CD4-positive, alpha-beta T cell (primary cell): Measurements from ENCODE around the gene LPIN2. TPM values are rescaled to one million over a fixed set of nuclear protein-coding genes. Genes with fewer than 3 reads are reported as not detected.

ENCODE experiments used
- ATAC-seq: fragments of 200-7000 bp; cut with Tn5 transposase; one replicate; pipeline ENCODE4 v1.10.0; 2022; ENCODE audit warnings: mild to moderate bottlenecking; ENCODE audit not compliant: poor library complexity
- CTCF ChIA-PET: fragments of 350-600 bp; sonication (Branson Sonifier 250); formaldehyde crosslinking; loops from one replicate; lab custom pipeline; 2021; ENCODE audit warnings: antibody characterized with exemption, inconsistent platforms; lab: Charles Lee
- POLR2A ChIA-PET: fragments of 350-600 bp; sonication (Branson Sonifier 250); formaldehyde crosslinking; loops from one replicate; lab custom pipeline; 2021; ENCODE audit warnings: antibody characterized with exemption, inconsistent platforms; lab: Charles Lee
- DNase-seq, 14 experiments: peaks; one replicate each; pipeline ENCODE4 v3.0.0-alpha.2; 2013 to 2020; ENCODE audit warnings: mixed read lengths in 2 of 14
- H3K27ac ChIP-seq, 2 donors: one replicate each; pipeline versions ENCODE4 v1.5.1 to v1.7.0; 2013; ENCODE audit warnings: low read length in 2 of 2, low read depth in 1 of 2, mild to moderate bottlenecking in 1 of 2
- H3K27me3 ChIP-seq, 2 experiments: 1 replicate in 1 of 2; 2 replicates in 1 of 2; pipeline versions ENCODE4 v1.6.1 to v1.7.0; 2013; ENCODE audit warnings: low read length in 2 of 2, control low read depth in 1 of 2, mild to moderate bottlenecking in 1 of 2, moderate library complexity in 1 of 2; ENCODE audit not compliant: insufficient read depth in 2 of 2, control insufficient read depth in 1 of 2
- H3K36me3 ChIP-seq: one replicate; pipeline ENCODE4 v1.6.1; 2013; ENCODE audit warnings: low read length, control low read depth; ENCODE audit not compliant: insufficient read depth
- H3K4me1 ChIP-seq: one replicate; pipeline ENCODE4 v1.6.1; 2013; ENCODE audit warnings: low read length, control low read depth; ENCODE audit not compliant: insufficient read depth
- H3K4me3 ChIP-seq: one replicate; pipeline ENCODE4 v1.5.1; 2013; ENCODE audit warnings: mild to moderate bottlenecking, low read length, moderate library complexity
- H3K9me3 ChIP-seq, 2 experiments: 1 replicate in 1 of 2; 2 replicates in 1 of 2; pipeline versions ENCODE4 v1.6.1 to v1.7.0; 2013; ENCODE audit warnings: low read length in 2 of 2, mild to moderate bottlenecking in 2 of 2, control low read depth in 1 of 2, moderate library complexity in 1 of 2; ENCODE audit not compliant: control insufficient read depth in 1 of 2, insufficient read depth in 1 of 2
- H3K27ac Mint-ChIP-seq: one replicate; pipeline ENCODE4 v1.8.0; 2020; ENCODE audit warnings: mixed read lengths
- H3K27me3 Mint-ChIP-seq: one replicate; pipeline ENCODE4 v1.8.0; 2021; ENCODE audit warnings: mixed read lengths
- H3K36me3 Mint-ChIP-seq: one replicate; pipeline ENCODE4 v1.8.0; 2021; ENCODE audit warnings: low read depth, mixed read lengths
- H3K4me1 Mint-ChIP-seq: one replicate; pipeline ENCODE4 v1.8.0; 2021; ENCODE audit warnings: low read depth, mixed read lengths
- H3K4me3 Mint-ChIP-seq: one replicate; pipeline ENCODE4 v1.8.0; 2020; ENCODE audit warnings: mild to moderate bottlenecking, mixed read lengths
- H3K9me3 Mint-ChIP-seq: one replicate; pipeline ENCODE4 v1.8.0; 2020; ENCODE audit warnings: mixed read lengths
- intact Hi-C, 2 experiments: fragments of 100-400 bp; cut with DNase I in 1 of 2; cut with micrococcal nuclease in 1 of 2; formaldehyde crosslinking; loops; one replicate each; pipeline versions ENCODE4 v1.15.1 to v1.9.0; 2023 to 2025; cut with DNase I, micrococcal nuclease
- total RNA-seq, 174 experiments: library from RNA in 2 of 174; stranded (reverse) in 2 of 174; gene quantifications; one replicate each; pipeline ENCODE4 v1.2.3 and lab custom pipeline; 2021 to 2026
- TF ChIP-seq, protein P1 (sequence below): fragments of 200-600 bp; IDR thresholded peaks from one replicate; pipeline ENCODE4 v1.8.0; 2022; ENCODE audit warnings: antibody characterized with exemption, mild to moderate bottlenecking

The LPIN2 gene
- total RNA-seq, 2 experiments from 2014 or later = 48.7 to 49.0 TPM

DNA sequence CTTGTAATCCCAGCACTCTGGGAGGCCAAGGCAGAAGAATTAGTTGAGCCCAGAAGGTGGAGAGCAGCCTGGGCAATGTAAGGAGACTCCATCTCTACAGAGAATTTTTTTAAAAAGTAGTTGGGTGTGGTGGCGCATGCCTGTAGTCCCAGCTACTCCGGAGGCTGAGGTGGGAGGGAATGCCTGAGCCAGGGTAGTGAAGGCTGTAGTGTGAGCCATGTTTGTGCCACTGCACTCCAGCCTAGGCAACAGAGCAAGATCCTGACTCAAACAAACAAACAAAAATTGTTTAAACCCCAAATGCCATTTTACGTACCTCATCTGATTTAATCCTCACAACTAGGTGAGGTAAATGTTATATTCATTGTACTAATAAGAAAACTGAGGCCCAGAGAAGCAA, 38.2 kb downstream of the LPIN2 start:
- Mint-ChIP-seq H3K4me3 (no peak overlapping the region), H3K27me3 (no peaks in the 10 kb centered on the region), H3K9me3 (no peaks in the 10 kb centered on the region), H3K4me1 (peaks cover 90% of the 10 kb centered on the region), H3K27ac (peak overlapping the region; percentile 96), H3K36me3 (peaks cover 49% of the 10 kb centered on the region)
- DNase-seq (no peak), ATAC-seq (no peak)
- ChIA-PET CTCF (interaction anchor here (1.2 to 1.3 kb wide), 2 partner anchors 12 to 154 kb away, joined by 3 read pairs; no protein-coding TSS in a partner anchor), POLR2A (interaction anchor here (8.8 kb wide), 1 partner anchor 15 kb away, joined by 225 read pairs; no protein-coding TSS in a partner anchor)
- Histone ChIP-seq H3K4me3 (no peak overlapping the region), H3K27me3 (no peaks in the 10 kb centered on the region), H3K4me1 (peaks cover 79% of the 10 kb centered on the region), H3K9me3 (no peaks in the 10 kb centered on the region), H3K27ac (no peak overlapping the region), H3K36me3 (peaks cover 9% of the 10 kb centered on the region)
- intact Hi-C loops = no loop called here
- TF ChIP-seq, protein P1, sequence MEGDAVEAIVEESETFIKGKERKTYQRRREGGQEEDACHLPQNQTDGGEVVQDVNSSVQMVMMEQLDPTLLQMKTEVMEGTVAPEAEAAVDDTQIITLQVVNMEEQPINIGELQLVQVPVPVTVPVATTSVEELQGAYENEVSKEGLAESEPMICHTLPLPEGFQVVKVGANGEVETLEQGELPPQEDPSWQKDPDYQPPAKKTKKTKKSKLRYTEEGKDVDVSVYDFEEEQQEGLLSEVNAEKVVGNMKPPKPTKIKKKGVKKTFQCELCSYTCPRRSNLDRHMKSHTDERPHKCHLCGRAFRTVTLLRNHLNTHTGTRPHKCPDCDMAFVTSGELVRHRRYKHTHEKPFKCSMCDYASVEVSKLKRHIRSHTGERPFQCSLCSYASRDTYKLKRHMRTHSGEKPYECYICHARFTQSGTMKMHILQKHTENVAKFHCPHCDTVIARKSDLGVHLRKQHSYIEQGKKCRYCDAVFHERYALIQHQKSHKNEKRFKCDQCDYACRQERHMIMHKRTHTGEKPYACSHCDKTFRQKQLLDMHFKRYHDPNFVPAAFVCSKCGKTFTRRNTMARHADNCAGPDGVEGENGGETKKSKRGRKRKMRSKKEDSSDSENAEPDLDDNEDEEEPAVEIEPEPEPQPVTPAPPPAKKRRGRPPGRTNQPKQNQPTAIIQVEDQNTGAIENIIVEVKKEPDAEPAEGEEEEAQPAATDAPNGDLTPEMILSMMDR = no peak

- Histone ChIP-seq H3K27ac (peak overlapping the region; percentile 81 to 89), H3K4me1 (peaks cover 79% of the 10 kb centered on the region), H3K27me3 (no peaks in the 10 kb centered on the region), H3K9me3 (no peaks in the 10 kb centered on the region), H3K36me3 (peaks cover 19% of the 10 kb centered on the region), H3K4me3 (peak overlapping the region; percentile 45)
- Mint-ChIP-seq H3K4me3 (peak overlapping the region; percentile 92), H3K36me3 (peaks cover 31% of the 10 kb centered on the region), H3K4me1 (peaks cover 91% of the 10 kb centered on the region), H3K27me3 (no peaks in the 10 kb centered on the region), H3K9me3 (no peaks in the 10 kb centered on the region), H3K27ac (peak overlapping the region; percentile 96)
- intact Hi-C loops = loop anchor here in 1 of 2 experiments (1.0 to 2.0 kb wide), 3 partner anchors 10 to 15 kb away; no protein-coding TSS in a partner anchor
- peak; percentile 73 for ATAC-seq
- DNase-seq = peak; percentile 42 to 91 (median 62)
- TF ChIP-seq, protein P1 = no peak
- CTCF ChIA-PET = interaction anchor here (1.1 to 2.4 kb wide), 8 partner anchors 9 to 276 kb away, joined by 3 to 11 read pairs (median 4); partner anchors contain the start of gene MYL12A
- POLR2A ChIA-PET = interaction anchor here (0.9 to 8.8 kb wide), 12 partner anchors 7 to 623 kb away, joined by 3 to 225 read pairs (median 8); partner anchors contain the start of gene MYL12A
These were observed 41.0 kb downstream of the LPIN2 start for GRCh38 chr18:2971741-2972552.

DNA sequence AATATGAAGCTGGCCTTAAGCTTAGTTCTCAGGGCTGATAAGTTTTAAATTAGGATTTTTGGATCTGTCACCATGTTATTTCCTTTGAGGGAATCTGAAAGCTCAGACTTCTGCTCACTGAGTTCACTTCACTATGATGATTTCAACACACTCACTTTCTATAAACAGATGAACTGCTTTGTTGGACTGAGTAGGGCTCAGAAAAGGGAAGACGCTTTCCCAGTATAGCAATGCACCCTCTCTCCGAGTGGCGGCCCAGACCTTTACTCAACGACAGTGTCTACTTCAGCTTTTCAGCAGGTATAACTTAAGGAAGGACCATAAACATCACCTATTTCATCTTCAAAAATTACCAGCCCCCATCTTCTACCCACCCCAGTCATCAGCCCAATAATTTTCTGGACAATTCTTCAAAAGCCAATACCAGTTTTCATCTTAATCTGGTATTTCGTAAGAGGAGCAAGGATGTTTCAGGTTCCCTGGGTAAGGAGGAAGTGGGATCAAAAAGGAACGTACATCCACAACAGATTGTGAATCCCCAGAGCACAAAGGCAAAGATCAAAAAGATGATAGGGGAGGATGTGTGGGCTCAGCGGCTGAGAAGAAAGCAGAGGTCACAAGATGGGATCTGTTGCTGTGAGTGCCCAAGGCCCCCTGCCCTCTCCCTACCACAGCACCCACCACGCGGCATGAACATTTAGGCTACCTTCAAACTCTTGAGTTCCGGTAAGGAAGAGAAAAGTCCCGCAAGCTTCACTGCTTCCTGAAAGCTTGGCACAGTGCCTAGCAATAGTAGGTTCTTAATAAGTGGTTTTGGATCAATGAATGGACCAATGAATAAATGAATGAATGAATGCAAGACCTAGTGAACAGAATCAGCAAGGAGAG, 41.9 kb downstream of the LPIN2 start:
- Histone ChIP-seq H3K9me3 (no peaks in the 10 kb centered on the region), H3K27ac (peak overlapping the region; percentile 81 to 89), H3K36me3 (peaks cover 17% of the 10 kb centered on the region), H3K4me3 (peak overlapping the region; percentile 45), H3K27me3 (no peaks in the 10 kb centered on the region), H3K4me1 (peaks cover 77% of the 10 kb centered on the region)
- no peaks in the 10 kb centered on the region for H3K9me3 Mint-ChIP-seq
- H3K27ac Mint-ChIP-seq = peak overlapping the region; percentile 96
- DNase-seq (peak in 8 of 14 experiments; percentile 25 to 82 (median 44)), ATAC-seq (peak; percentile 60)
- H3K4me1 Mint-ChIP-seq = peaks cover 91% of the 10 kb centered on the region
- H3K36me3 Mint-ChIP-seq = peaks cover 29% of the 10 kb centered on the region
- intact Hi-C loops = loop anchor here in 1 of 2 experiments (2.0 kb wide), 1 partner anchor 14 kb away; no protein-coding TSS in a partner anchor
- POLR2A ChIA-PET = interaction anchor here (0.7 to 8.8 kb wide), 17 partner anchors 8 to 334 kb away, joined by 3 to 225 read pairs (median 4); partner anchors contain the start of gene MYL12A
- CTCF ChIA-PET = interaction anchor here (0.6 to 2.4 kb wide), 14 partner anchors 8 to 275 kb away, joined by 3 to 11 read pairs (median 4); no protein-coding TSS in a partner anchor
- H3K27me3 Mint-ChIP-seq = no peaks in the 10 kb centered on the region
- H3K4me3 Mint-ChIP-seq = peak overlapping the region; percentile 92
- TF ChIP-seq, protein P1 = no peak
